Measurements from ENCODE around the gene ARMC2. TPM values are rescaled to one million over a fixed set of nuclear protein-coding genes. Genes with fewer than 3 reads are reported as not detected.

ARMC2 gene
- total RNA-seq, 1 donor from 2014 or later, result 5.2 TPM

DNA sequence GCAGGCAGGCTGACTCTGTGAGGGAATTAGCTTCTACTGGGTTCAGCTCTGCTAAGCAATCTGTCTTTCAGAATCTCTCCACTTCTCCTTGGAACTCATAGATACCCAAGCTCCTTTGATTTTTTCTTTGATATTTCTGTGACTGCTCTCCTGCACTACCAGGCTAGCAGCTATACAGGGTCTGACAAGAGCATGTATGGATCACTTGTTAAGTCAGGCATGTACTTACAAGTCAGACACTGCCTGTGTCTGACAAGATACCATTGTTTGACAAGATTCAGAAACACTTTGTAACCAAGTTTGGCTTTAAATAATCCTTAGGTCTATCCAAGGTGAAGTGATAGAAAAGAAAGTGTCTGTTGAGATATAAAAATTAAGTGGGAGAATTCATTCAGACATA, 167.0 kb downstream of the ARMC2 start:
- FAIRE-seq (no peak), DNase-seq (ENCODE audit: low read depth) (no peak)
- H3K27me3 ChIP-seq (ENCODE audit: insufficient read depth, low read length), result no peaks in the 10 kb centered on the region
- H3K27ac ChIP-seq (ENCODE audit: low read depth, low read length), result no peak overlapping the region
- H3K79me2 ChIP-seq (ENCODE audit: insufficient read depth, low read length), result no peaks in the 10 kb centered on the region
- Mint-ChIP-seq H3K36me3 (ENCODE audit: low read depth, unreplicated experiment) (peaks cover 3% of the 10 kb centered on the region), H3K27ac (ENCODE audit: unreplicated experiment) (no peak overlapping the region), H3K27me3 (ENCODE audit: low read depth, unreplicated experiment) (no peaks in the 10 kb centered on the region), H3K4me1 (ENCODE audit: low read depth, unreplicated experiment) (peaks cover 7% of the 10 kb centered on the region), H3K9me3 (ENCODE audit: unreplicated experiment) (no peaks in the 10 kb centered on the region), H3K4me3 (ENCODE audit: unreplicated experiment) (no peak overlapping the region)
- H4K20me1 ChIP-seq (ENCODE audit: insufficient read depth, low read length), result peaks cover 3% of the 10 kb centered on the region
- H3K4me1 ChIP-seq (ENCODE audit: insufficient read depth, low read length), result no peaks in the 10 kb centered on the region
- H2AFZ ChIP-seq (ENCODE audit: low read depth, low read length), result no peak overlapping the region
- TF ChIP-seq, protein P1, sequence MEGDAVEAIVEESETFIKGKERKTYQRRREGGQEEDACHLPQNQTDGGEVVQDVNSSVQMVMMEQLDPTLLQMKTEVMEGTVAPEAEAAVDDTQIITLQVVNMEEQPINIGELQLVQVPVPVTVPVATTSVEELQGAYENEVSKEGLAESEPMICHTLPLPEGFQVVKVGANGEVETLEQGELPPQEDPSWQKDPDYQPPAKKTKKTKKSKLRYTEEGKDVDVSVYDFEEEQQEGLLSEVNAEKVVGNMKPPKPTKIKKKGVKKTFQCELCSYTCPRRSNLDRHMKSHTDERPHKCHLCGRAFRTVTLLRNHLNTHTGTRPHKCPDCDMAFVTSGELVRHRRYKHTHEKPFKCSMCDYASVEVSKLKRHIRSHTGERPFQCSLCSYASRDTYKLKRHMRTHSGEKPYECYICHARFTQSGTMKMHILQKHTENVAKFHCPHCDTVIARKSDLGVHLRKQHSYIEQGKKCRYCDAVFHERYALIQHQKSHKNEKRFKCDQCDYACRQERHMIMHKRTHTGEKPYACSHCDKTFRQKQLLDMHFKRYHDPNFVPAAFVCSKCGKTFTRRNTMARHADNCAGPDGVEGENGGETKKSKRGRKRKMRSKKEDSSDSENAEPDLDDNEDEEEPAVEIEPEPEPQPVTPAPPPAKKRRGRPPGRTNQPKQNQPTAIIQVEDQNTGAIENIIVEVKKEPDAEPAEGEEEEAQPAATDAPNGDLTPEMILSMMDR (IDR thresholded peaks at IDR 0.05; ENCODE audit: insufficient read depth, low read depth, low read length), result no peak
- TF ChIP-seq EZH2 (IDR thresholded peaks at IDR 0.05; ENCODE audit: insufficient read depth, low read length), result no peak
- H3K4me2 ChIP-seq (ENCODE audit: low read length), result no peak overlapping the region
- H3K9ac ChIP-seq (ENCODE audit: low read length), result no peak overlapping the region
- no peaks in the 10 kb centered on the region for H3K36me3 ChIP-seq (ENCODE audit: insufficient read depth, low read length)
- H3K4me3 ChIP-seq (ENCODE audit: insufficient read depth, low read depth, low read length), result no peak overlapping the region
- no peaks in the 10 kb centered on the region for H3K9me3 ChIP-seq (ENCODE audit: insufficient read depth, low read depth, low read length)

DNA sequence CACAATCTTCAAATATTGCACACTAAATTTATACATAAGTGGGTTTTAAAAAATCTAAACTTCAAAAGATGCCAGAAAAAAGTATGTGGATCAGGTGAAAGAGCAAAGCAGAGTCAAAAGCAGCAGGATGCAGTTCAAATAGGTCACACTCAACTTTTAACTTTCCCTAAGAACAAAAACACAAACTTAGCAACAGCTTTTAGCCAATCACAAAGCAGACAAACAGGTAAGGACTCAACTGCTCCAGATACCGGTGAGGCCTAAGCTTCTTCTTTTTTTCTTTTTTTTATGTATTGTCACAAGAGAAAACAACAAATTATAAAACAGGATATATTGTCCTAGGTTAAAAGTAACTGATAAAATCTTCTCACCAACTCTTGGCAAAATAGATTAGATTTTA, 171.7 kb downstream of the ARMC2 start:
- H3K36me3 ChIP-seq (ENCODE audit: insufficient read depth, low read length), result no peaks in the 10 kb centered on the region
- no peak for FAIRE-seq
- no peaks in the 10 kb centered on the region for H3K4me1 ChIP-seq (ENCODE audit: insufficient read depth, low read length)
- no peak overlapping the region for H3K4me2 ChIP-seq (ENCODE audit: low read length)
- no peak overlapping the region for H3K9ac ChIP-seq (ENCODE audit: low read length)
- Mint-ChIP-seq H3K36me3 (ENCODE audit: low read depth, unreplicated experiment) (no peaks in the 10 kb centered on the region), H3K4me1 (ENCODE audit: low read depth, unreplicated experiment) (peaks cover 7% of the 10 kb centered on the region), H3K27ac (ENCODE audit: unreplicated experiment) (no peak overlapping the region), H3K4me3 (ENCODE audit: unreplicated experiment) (no peak overlapping the region), H3K27me3 (ENCODE audit: low read depth, unreplicated experiment) (no peaks in the 10 kb centered on the region), H3K9me3 (ENCODE audit: unreplicated experiment) (no peaks in the 10 kb centered on the region)
- peaks cover 3% of the 10 kb centered on the region for H4K20me1 ChIP-seq (ENCODE audit: insufficient read depth, low read length)
- H3K79me2 ChIP-seq (ENCODE audit: insufficient read depth, low read length), result no peaks in the 10 kb centered on the region
- H3K4me3 ChIP-seq (ENCODE audit: insufficient read depth, low read depth, low read length), result no peak overlapping the region
- no peak for TF ChIP-seq EZH2 (IDR thresholded peaks at IDR 0.05; ENCODE audit: insufficient read depth, low read length)
- TF ChIP-seq, protein P1 (IDR thresholded peaks at IDR 0.05; ENCODE audit: insufficient read depth, low read depth, low read length), result no peak
- H3K9me3 ChIP-seq (ENCODE audit: insufficient read depth, low read depth, low read length), result no peaks in the 10 kb centered on the region
- H3K27ac ChIP-seq (ENCODE audit: low read depth, low read length), result no peak overlapping the region
- no peak for DNase-seq (ENCODE audit: low read depth)
- no peak overlapping the region for H2AFZ ChIP-seq (ENCODE audit: low read depth, low read length)
- H3K27me3 ChIP-seq (ENCODE audit: insufficient read depth, low read length), result no peaks in the 10 kb centered on the region

DNA sequence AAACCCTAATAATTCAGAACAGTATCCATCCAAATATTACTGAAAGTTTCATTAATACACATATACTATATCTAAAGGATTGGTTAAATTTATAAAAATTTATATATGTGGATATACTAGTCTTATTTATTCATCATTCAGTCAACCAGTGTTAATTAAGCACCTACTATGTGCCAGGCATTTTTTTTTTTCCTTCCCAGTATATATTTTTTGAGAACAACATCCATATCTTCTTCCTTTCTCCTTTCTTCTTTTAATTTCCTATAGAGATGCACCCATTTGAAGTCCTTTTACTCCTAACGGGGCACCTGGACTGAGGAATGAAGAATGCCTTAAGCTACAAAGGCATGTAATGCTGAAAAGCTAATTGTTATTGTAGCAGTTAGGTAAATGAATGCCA, 173.6 kb downstream of the ARMC2 start:
- no peak for DNase-seq (ENCODE audit: low read depth)
- Histone ChIP-seq H3K4me3 (ENCODE audit: insufficient read depth, low read depth, low read length) (no peak overlapping the region), H3K79me2 (ENCODE audit: insufficient read depth, low read length) (no peaks in the 10 kb centered on the region), H3K9ac (ENCODE audit: low read length) (no peak overlapping the region), H3K36me3 (ENCODE audit: insufficient read depth, low read length) (no peaks in the 10 kb centered on the region), H3K9me3 (ENCODE audit: insufficient read depth, low read depth, low read length) (no peaks in the 10 kb centered on the region), H3K27ac (ENCODE audit: low read depth, low read length) (no peak overlapping the region), H2AFZ (ENCODE audit: low read depth, low read length) (no peak overlapping the region), H3K4me1 (ENCODE audit: insufficient read depth, low read length) (no peaks in the 10 kb centered on the region), H3K27me3 (ENCODE audit: insufficient read depth, low read length) (no peaks in the 10 kb centered on the region), H3K4me2 (ENCODE audit: low read length) (no peak overlapping the region), H4K20me1 (ENCODE audit: insufficient read depth, low read length) (peaks cover 3% of the 10 kb centered on the region)
- no peak for TF ChIP-seq EZH2 (IDR thresholded peaks at IDR 0.05; ENCODE audit: insufficient read depth, low read length)
- TF ChIP-seq, protein P1 (IDR thresholded peaks at IDR 0.05; ENCODE audit: insufficient read depth, low read depth, low read length), result no peak
- no peak overlapping the region for H3K27ac Mint-ChIP-seq (ENCODE audit: unreplicated experiment)
- no peak overlapping the region for H3K4me3 Mint-ChIP-seq (ENCODE audit: unreplicated experiment)
- no peaks in the 10 kb centered on the region for H3K27me3 Mint-ChIP-seq (ENCODE audit: low read depth, unreplicated experiment)
- no peaks in the 10 kb centered on the region for H3K4me1 Mint-ChIP-seq (ENCODE audit: low read depth, unreplicated experiment)
- no peak for FAIRE-seq
- no peaks in the 10 kb centered on the region for H3K9me3 Mint-ChIP-seq (ENCODE audit: unreplicated experiment)
- no peaks in the 10 kb centered on the region for H3K36me3 Mint-ChIP-seq (ENCODE audit: low read depth, unreplicated experiment)
